Measurements from ENCODE around the gene TMEM145.

DNA sequence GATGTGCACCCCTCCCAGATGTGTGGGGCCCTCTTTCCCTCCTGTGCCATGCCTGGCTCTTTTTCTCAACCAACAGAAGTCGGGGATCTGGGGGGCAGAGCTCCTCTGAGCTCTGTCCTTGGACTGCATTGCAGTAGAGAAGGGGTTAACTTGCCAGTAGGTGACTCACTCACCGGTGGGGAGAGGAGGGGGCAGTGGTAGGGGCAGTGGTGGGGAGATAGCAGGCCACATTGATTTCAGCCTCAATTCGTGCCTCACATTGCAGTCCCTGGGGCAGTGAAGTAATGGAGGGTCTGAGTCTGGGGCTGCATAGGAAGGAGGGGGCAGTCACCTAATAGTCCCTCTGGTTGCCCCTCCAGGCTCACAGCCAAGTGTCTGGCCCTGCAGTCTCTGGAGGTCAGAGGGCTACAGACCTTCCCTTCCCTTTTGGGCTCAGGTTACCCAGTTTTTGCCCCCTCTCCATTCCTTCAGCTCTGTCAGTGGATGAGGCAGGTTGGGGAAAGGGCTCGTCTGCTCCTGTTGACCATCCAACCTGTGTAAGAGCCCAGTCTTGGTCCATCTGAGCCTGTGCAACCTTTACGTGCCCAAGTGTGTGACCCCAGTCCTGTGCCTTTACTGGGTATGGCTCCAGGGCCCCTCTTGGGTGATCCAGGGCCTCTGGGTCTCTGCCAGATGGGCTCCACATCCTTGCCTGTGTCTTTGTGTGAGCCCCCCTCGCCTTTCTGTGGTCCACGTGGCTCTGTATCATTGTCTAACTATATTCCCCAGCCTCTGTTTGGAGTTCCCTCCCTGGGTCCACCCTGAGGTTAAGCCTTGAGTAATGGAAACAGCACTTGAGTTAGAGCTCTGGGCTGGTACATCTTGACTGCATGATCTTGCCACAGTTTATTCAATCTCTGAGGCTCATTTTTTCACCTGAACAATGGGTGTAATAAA, 31.0 kb upstream of the TMEM145 start:
- TF ChIP-seq, protein P1, sequence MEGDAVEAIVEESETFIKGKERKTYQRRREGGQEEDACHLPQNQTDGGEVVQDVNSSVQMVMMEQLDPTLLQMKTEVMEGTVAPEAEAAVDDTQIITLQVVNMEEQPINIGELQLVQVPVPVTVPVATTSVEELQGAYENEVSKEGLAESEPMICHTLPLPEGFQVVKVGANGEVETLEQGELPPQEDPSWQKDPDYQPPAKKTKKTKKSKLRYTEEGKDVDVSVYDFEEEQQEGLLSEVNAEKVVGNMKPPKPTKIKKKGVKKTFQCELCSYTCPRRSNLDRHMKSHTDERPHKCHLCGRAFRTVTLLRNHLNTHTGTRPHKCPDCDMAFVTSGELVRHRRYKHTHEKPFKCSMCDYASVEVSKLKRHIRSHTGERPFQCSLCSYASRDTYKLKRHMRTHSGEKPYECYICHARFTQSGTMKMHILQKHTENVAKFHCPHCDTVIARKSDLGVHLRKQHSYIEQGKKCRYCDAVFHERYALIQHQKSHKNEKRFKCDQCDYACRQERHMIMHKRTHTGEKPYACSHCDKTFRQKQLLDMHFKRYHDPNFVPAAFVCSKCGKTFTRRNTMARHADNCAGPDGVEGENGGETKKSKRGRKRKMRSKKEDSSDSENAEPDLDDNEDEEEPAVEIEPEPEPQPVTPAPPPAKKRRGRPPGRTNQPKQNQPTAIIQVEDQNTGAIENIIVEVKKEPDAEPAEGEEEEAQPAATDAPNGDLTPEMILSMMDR (IDR thresholded peaks at IDR 0.05 in 2 of 3, conservative IDR thresholded peaks at IDR 0.05 in 1 of 3; ENCODE audit: control insufficient read depth in 2 of 3, extremely low read depth in 1 of 3, insufficient read depth in 1 of 3, low read depth in 3 of 3, low read length in 3 of 3), result no peak
- TF ChIP-seq NFYB (IDR thresholded peaks at IDR 0.05; ENCODE audit: insufficient read depth, low read depth, low read length), result no peak
- TF ChIP-seq TARDBP (IDR thresholded peaks at IDR 0.05; ENCODE audit: borderline replicate concordance), result no peak
- TF ChIP-seq ZNF274 (IDR thresholded peaks at IDR 0.05; ENCODE audit: insufficient read depth, insufficient read length), result no peak
- no peak for TF ChIP-seq BCL11A (IDR thresholded peaks at IDR 0.05; ENCODE audit: low read depth, low read length)
- no peak for TF ChIP-seq ZZZ3 (IDR thresholded peaks at IDR 0.05; ENCODE audit: control insufficient read depth, insufficient read length, low read depth)
- TF ChIP-seq ATF2 (IDR thresholded peaks at IDR 0.05; ENCODE audit: low read length), result no peak
- no peak for TF ChIP-seq YY1 (IDR thresholded peaks at IDR 0.05; ENCODE audit: low read depth, low read length)

All from GM12878 (cell line).